NCI-H128 (cell line): Measurements from ENCODE around the gene CYP51A1.
"Not testable (repeated sequence)": the region's sequence is repeated elsewhere in the genome, so short reads cannot be mapped to it uniquely, and the experiment has no call there.

Experiments
- DNase-seq: peaks from one replicate; lab custom pipeline; 2025; ENCODE audit not compliant: unreplicated experiment; lab: John Stamatoyannopoulos, UW

The CYP51A1 gene

GRCh38 chr7:92134271-92135051, at the start of gene CYP51A1:
CYP51A1 (minus strand) TSS chr7:92134477; CDS start chr7:92134364, 113 bp downstream.
- DNase-seq, result peak; percentile 93

GRCh38 chr7:92178928-92179924, 44.9 kb upstream of the CYP51A1 start, which contains the start of gene LRRD1:
LRRD1 (minus strand) TSS chr7:92179142; CDS start chr7:92165202, 13,940 bp downstream.
- no peak for DNase-seq

GRCh38 chr7:92177362-92177761, 43.1 kb upstream of the CYP51A1 start:
- DNase-seq, result no peak

GRCh38 chr7:92169529-92169928, 35.3 kb upstream of the CYP51A1 start:
- not testable (repeated sequence) for DNase-seq

- no peak for DNase-seq
Observed at GRCh38 chr7:92161271-92161670, 27.0 kb upstream of the CYP51A1 start.

- DNase-seq, result no peak
Observed at GRCh38 chr7:92158660-92159575, 24.6 kb upstream of the CYP51A1 start.

- DNase-seq, result no peak
Observed at GRCh38 chr7:92156990-92157389, 22.7 kb upstream of the CYP51A1 start.

DNA sequence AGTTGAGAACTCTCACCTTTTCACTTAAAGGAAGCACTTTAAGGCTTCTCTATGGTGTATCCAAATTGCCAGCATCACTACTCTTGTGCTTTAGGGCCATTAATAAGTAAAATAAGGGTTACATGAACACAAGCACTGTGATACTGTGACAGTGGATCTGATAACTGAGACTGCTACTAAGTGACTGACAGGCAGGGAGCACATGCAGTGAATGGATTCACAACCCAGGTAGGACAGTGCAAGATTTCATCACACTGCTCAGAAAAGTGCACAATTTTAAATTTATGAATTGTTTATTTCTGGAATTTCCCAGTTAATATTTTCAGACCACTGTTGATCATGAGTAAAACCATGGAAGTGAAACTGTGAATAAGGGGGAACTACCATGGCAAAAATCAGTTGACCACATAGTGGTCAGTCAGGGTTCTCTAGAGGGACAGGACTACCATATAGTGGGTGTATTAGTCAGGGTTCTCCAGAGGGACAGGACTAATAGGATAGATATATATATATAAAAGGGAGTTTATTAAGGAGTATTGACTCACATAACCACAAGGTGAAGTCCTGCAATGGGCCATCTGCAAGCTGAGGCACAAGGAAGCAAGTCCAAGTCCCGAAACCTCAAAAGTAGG, 20.9 kb upstream of the CYP51A1 start:
- DNase-seq, result no peak

GRCh38 chr7:92150450-92151017, 16.3 kb upstream of the CYP51A1 start:
- DNase-seq, result no peak

- DNase-seq, result no peak
Observed at GRCh38 chr7:92149736-92150239, 15.5 kb upstream of the CYP51A1 start.

GRCh38 chr7:92143192-92143880, 9.1 kb upstream of the CYP51A1 start:
- DNase-seq, result not testable (repeated sequence)

DNA sequence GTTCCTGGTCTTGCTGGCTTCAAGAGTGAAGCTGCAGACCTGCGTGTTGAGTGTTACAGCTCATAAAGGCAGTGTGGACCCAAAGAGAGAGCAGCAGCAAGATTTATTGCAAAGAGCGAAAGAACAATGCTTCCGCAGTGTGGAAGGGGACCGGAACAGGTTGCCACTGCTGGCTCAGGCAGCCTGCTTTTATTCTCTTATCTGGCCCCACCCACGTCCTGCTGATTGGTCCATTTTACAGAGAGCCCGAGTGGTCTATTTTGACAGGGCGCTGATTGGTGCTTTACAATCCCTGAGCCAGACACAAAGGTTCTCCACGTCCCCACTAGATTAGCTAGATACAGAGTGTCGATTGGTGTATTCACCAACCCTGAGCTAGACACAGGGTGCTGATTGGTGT, 8.5 kb upstream of the CYP51A1 start:
- not testable (repeated sequence) for DNase-seq

DNA sequence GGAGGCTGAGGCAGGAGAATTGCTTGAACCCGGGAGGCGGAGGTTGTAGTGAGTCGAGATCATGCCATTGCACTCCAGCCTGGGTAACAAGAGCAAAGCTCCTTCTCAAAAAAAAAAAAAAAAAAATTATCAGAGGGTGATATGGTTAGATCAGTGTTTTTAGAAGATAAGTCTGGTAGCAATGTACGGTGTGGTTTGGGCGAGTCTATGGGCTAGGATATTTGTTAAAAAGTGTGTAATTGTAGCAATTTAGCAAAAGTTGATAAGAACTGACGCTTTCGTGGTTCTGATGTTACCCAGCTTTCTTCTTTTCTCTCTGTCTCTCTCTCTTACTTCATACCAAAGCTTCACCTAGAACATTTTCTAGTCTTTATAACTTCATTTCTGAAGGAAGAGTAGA, 6.9 kb upstream of the CYP51A1 start:
- DNase-seq, result no peak

- DNase-seq, result no peak
Observed at GRCh38 chr7:92137557-92137956, 3.3 kb upstream of the CYP51A1 start.

GRCh38 chr7:92135052-92135889, 994 bp upstream of the CYP51A1 start:
- DNase-seq, result no peak

DNA sequence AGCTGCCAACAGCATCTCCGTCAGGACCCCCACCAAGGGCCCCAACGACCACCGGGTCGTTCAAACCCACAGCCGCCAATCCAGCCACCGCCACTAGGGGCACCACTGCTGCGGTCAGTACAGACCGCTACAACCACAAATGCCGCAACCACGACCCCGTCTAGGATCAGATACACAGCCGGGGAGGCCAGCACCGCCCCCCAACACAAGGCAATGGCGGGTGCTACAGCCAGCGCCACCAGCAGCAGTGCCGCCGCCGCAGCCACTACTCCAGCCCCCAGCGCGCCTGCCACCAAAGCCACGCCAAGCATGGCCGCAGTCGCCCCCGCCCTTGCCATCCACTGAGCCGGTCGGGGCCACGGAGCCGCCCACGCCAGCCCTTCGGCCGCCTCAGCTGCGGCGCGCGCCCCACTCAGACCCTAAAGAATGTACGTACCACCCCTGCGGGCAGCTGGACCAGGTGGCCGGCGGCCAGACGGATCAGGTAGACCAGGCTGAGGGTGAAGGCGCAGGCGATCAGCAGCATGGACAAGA, 473 bp downstream of the CYP51A1 start:
- DNase-seq, result peak; percentile 43

DNA sequence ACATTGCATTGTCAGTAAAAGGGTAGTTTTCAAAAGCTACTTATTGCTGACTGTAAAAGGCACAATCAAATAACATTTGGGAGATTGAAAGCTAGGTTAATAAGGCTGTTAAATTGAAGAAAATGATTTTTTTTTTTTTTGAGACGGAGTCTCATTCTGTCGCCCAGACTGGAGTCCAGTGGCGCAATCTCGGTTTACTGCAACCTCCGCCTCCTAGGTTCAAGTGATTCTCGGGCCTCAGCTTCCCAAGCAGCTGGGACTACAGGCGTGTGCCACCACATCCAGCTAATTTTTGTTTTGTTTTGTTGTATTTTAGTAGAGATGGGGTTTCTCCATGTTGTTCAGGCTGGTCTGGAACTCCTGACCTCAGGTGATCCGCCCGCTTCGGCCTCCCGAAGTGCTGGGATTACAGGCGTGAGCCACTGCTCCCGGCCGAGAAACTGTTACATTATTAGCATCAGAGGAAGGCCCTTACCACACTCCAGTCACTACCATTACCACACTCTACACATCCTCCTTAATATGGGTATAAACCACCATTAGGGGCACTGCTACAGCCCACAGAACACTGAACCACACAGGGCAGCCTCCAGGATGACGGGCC, 1.0 kb downstream of the CYP51A1 start:
- no peak for DNase-seq
